ENCODE data around the gene ACAP1.

ACAP1 gene

DNA sequence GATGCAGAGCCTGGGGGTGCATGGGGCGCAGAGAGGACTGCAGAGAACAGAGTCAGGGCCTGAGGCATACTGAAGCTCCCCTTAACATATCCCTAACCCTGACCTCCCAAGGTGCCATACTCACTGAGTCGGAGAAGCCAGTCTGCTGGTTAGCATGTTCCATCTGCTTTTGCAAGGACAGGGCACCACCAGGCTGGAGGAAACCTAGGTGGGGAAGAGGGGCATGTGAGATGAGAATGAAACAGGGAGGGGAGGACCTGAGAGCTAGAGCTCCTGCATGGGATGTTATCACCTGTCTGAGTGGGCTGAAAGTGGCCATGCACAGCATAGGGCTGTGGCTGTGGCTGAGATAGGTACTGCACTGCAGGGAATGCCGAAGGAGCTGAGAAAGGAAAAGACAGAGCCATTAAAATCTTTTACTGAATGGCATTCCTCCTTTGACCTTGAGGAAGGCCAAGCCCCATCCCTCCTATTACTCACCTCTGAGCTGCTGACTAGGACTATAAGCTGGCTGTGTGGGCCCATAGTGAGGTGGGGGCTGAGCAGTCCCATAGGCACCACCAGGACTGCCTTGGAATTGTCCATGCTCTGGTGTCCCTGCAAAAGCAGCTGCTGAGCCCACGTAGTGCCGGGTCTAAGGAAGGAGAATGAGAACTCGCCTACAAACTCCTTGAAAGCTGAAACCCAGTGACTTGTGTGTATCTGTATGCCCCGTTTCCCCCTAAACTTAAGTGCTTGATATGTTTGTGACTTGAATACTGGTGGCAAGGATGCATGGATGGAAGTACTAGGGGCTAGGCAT, 23.0 kb upstream of the ACAP1 start:
- Histone ChIP-seq H3K27me3 (ENCODE audit: insufficient read depth, low read length) (no peaks in the 10 kb centered on the region), H3F3A (ENCODE audit: insufficient read depth, low read length) (peaks cover 23% of the 10 kb centered on the region), H3K36me3 (ENCODE audit: insufficient read depth, low read length) (peaks cover 81% of the 10 kb centered on the region), H3K9ac (ENCODE audit: low read length) (peak overlapping the region; percentile 5; the same call in 1 of the 2 replicates), H3K9me3 (ENCODE audit: low read length) (no peaks in the 10 kb centered on the region), H3K79me2 (ENCODE audit: insufficient read depth, low read length) (peaks cover 25% of the 10 kb centered on the region), H2AFZ (ENCODE audit: low read length) (no peak overlapping the region), H3K4me1 (ENCODE audit: insufficient read depth, low read length, severe bottlenecking) (peaks cover 57% of the 10 kb centered on the region), H3K4me2 (ENCODE audit: low read length) (peak overlapping the region; percentile 97; the same call in 1 of the 2 replicates), H3K27ac (ENCODE audit: low read depth, low read length, poor library complexity, severe bottlenecking) (peak overlapping the region; percentile 42), H3K4me3 (ENCODE audit: low read depth, low read length, poor library complexity, severe bottlenecking) (peak overlapping the region; percentile 99), H3K9me2 (ENCODE audit: low read depth, low read length) (no peaks in the 10 kb centered on the region), H4K20me1 (ENCODE audit: insufficient read depth, low read length) (peaks cover 4% of the 10 kb centered on the region; the same call in 1 of the 2 replicates)
- TF ChIP-seq, protein P1, sequence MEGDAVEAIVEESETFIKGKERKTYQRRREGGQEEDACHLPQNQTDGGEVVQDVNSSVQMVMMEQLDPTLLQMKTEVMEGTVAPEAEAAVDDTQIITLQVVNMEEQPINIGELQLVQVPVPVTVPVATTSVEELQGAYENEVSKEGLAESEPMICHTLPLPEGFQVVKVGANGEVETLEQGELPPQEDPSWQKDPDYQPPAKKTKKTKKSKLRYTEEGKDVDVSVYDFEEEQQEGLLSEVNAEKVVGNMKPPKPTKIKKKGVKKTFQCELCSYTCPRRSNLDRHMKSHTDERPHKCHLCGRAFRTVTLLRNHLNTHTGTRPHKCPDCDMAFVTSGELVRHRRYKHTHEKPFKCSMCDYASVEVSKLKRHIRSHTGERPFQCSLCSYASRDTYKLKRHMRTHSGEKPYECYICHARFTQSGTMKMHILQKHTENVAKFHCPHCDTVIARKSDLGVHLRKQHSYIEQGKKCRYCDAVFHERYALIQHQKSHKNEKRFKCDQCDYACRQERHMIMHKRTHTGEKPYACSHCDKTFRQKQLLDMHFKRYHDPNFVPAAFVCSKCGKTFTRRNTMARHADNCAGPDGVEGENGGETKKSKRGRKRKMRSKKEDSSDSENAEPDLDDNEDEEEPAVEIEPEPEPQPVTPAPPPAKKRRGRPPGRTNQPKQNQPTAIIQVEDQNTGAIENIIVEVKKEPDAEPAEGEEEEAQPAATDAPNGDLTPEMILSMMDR (IDR thresholded peaks at IDR 0.05; ENCODE audit: low read length), result peak; percentile 4; the same call in 1 of the 2 replicates
- TF ChIP-seq EZH2 (IDR thresholded peaks at IDR 0.05; ENCODE audit: borderline replicate concordance, low read length), result no peak

DNA sequence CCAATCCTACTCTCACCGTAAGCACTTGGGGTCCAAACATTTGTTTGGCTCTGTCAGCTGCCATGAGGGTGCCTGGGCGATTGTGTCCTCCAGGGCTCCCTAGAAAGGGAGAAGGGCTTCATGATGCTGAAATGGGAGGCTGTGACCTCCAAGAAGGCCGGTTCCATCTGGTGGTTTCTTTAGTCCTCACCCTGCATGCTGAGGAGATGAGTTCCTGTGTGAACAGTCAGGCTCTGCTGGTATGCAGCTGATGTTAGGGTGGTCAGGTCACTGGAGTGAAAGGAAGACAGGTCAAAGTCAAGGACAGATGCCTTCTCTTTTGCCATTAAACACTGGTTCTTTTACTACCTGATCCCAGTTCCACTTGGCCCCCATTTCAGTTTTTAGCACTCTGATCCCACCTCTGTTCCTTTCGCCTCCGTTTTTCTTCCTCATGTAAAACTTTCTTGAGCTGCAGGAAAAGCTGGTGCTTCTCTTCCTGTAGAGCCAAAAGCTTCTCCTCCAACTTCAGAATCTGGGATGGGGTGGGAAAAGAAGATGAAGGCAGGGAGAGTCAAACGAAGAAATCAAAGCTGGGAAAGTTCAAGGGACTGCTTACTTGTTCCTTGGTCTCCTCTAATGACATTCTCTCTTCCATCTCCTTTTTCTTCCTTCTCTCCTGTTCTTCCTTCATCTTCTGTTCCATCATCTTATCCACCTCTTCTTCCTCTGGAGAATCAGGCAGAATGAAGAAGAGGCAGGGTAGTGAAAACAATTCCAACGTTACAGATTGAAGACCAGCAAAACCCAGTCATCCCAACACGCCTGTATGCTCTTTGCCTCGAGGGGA, 22.2 kb upstream of the ACAP1 start:
- Histone ChIP-seq H3K9me3 (ENCODE audit: low read length) (no peaks in the 10 kb centered on the region), H3F3A (ENCODE audit: insufficient read depth, low read length) (peaks cover 23% of the 10 kb centered on the region), H4K20me1 (ENCODE audit: insufficient read depth, low read length) (peaks cover 4% of the 10 kb centered on the region; the same call in 1 of the 2 replicates), H3K9me2 (ENCODE audit: low read depth, low read length) (no peaks in the 10 kb centered on the region), H3K4me1 (ENCODE audit: insufficient read depth, low read length, severe bottlenecking) (peaks cover 53% of the 10 kb centered on the region), H3K36me3 (ENCODE audit: insufficient read depth, low read length) (peaks cover 82% of the 10 kb centered on the region), H3K79me2 (ENCODE audit: insufficient read depth, low read length) (peaks cover 17% of the 10 kb centered on the region), H3K27ac (ENCODE audit: low read depth, low read length, poor library complexity, severe bottlenecking) (peak overlapping the region; percentile 42), H3K9ac (ENCODE audit: low read length) (peak overlapping the region; percentile 98), H2AFZ (ENCODE audit: low read length) (no peak overlapping the region), H3K4me3 (ENCODE audit: low read depth, low read length, poor library complexity, severe bottlenecking) (peak overlapping the region; percentile 99), H3K27me3 (ENCODE audit: insufficient read depth, low read length) (no peaks in the 10 kb centered on the region), H3K4me2 (ENCODE audit: low read length) (peak overlapping the region; percentile 97)
- TF ChIP-seq, protein P1 (IDR thresholded peaks at IDR 0.05; ENCODE audit: low read length), result no peak
- no peak for TF ChIP-seq EZH2 (IDR thresholded peaks at IDR 0.05; ENCODE audit: borderline replicate concordance, low read length)

DNA sequence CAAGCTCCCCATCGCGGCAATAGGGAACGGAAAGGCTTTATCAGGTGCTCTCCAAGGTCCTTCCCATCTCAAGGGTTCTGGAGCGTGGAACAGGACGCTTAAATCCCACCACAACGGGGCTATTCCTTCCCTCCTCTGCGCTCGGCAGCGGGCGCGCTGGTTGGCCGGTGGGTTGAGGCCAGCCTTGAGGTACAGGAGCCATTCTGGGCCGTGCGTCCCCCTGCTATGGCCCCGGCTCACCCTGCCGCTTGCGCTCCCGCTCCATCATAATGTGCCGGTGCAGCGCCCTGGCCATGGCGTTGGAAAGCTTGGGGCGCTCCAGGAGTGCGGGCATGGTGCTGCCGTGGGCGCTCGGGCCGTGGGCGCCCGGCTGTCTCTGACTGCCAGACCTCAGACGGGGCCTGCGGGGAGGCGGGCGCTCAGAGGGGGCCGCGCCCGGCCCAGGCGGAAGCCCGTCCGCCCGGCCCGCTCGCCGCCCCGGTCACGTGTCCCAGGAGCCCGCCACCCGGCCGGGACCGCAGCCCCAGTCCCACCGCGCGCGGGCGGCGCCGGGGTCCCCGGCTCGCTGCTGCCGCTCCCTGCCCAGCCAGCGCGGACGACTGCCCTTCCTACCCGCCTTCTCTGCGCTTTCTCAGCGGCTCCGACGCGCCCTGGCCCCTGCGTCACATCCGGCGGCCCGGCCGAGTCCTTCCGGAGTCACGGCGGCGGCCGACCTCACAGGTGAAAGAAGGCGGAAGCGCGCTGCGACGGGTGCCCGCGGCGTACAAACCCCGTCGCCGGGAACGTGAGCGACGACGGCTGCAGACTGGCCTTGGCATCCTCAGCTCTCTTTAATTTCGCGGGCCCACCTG, 21.4 kb upstream of the ACAP1 start, which contains the start of gene GPS2:
Gene GPS2 (minus strand): TSS at position 642 of the 851 bp plus-strand sequence. CDS start 308 bp downstream, at position 334.
- no peaks in the 10 kb centered on the region for H3K27me3 ChIP-seq (ENCODE audit: insufficient read depth, low read length)
- no peak within 1 kb of the TSS for H2AFZ ChIP-seq (ENCODE audit: low read length)
- H3F3A ChIP-seq (ENCODE audit: insufficient read depth, low read length), result peaks cover 21% of the 10 kb centered on the region
- H3K79me2 ChIP-seq (ENCODE audit: insufficient read depth, low read length), result peaks cover 8% of the 10 kb centered on the region; the same call in 1 of the 2 replicates
- peak within 1 kb of the TSS; percentile 98 for H3K9ac ChIP-seq (ENCODE audit: low read length)
- peak within 1 kb of the TSS; percentile 97 for H3K4me2 ChIP-seq (ENCODE audit: low read length)
- peaks cover 4% of the 10 kb centered on the region; the same call in 1 of the 2 replicates for H4K20me1 ChIP-seq (ENCODE audit: insufficient read depth, low read length)
- H3K4me1 ChIP-seq (ENCODE audit: insufficient read depth, low read length, severe bottlenecking), result peaks cover 44% of the 10 kb centered on the region
- no peak for TF ChIP-seq EZH2 (IDR thresholded peaks at IDR 0.05; ENCODE audit: borderline replicate concordance, low read length)
- TF ChIP-seq, protein P1 (IDR thresholded peaks at IDR 0.05; ENCODE audit: low read length), result no peak
- H3K36me3 ChIP-seq (ENCODE audit: insufficient read depth, low read length), result peaks cover 76% of the 10 kb centered on the region
- no peaks in the 10 kb centered on the region for H3K9me2 ChIP-seq (ENCODE audit: low read depth, low read length)
- peak within 1 kb of the TSS; percentile 81 for H3K27ac ChIP-seq (ENCODE audit: low read depth, low read length, poor library complexity, severe bottlenecking)
- peak within 1 kb of the TSS; percentile 99 for H3K4me3 ChIP-seq (ENCODE audit: low read depth, low read length, poor library complexity, severe bottlenecking)
- H3K9me3 ChIP-seq (ENCODE audit: low read length), result no peaks in the 10 kb centered on the region
